ENCODE measurements around the gene SIPA1L3.

The SIPA1L3 gene

GRCh38 chr19:37959665-37960114 is 52.7 kb downstream of the SIPA1L3 start:
- Histone ChIP-seq H3K4me2 (no peak overlapping the region), H3K27ac (no peak overlapping the region), H3K4me1 (ENCODE audit: low read depth, poor library complexity, severe bottlenecking) (no peaks in the 10 kb centered on the region)

GRCh38 chr19:37961198-37961597 is 54.2 kb downstream of the SIPA1L3 start:
- H3K27me3 ChIP-seq (ENCODE audit: insufficient read depth, low read depth): no peaks in the 10 kb centered on the region
- no peaks in the 10 kb centered on the region for H3K4me1 ChIP-seq (ENCODE audit: low read depth, poor library complexity, severe bottlenecking)
- no peak overlapping the region for H3K4me3 ChIP-seq (IDR thresholded peaks at IDR 0.05; ENCODE audit: insufficient read depth, low read depth, low read length)
- no peaks in the 10 kb centered on the region for H4K20me1 ChIP-seq (ENCODE audit: insufficient read depth)
- H3K27ac ChIP-seq: no peak overlapping the region
- H3K36me3 ChIP-seq (ENCODE audit: insufficient read depth): no peaks in the 10 kb centered on the region
- H2AFZ ChIP-seq (ENCODE audit: low read depth): no peak overlapping the region
- no peaks in the 10 kb centered on the region for H3K79me2 ChIP-seq (ENCODE audit: insufficient read depth, low read depth)
- no peak overlapping the region for H3K4me2 ChIP-seq
- no peak overlapping the region for H3K9ac ChIP-seq
- TF ChIP-seq, protein P1, sequence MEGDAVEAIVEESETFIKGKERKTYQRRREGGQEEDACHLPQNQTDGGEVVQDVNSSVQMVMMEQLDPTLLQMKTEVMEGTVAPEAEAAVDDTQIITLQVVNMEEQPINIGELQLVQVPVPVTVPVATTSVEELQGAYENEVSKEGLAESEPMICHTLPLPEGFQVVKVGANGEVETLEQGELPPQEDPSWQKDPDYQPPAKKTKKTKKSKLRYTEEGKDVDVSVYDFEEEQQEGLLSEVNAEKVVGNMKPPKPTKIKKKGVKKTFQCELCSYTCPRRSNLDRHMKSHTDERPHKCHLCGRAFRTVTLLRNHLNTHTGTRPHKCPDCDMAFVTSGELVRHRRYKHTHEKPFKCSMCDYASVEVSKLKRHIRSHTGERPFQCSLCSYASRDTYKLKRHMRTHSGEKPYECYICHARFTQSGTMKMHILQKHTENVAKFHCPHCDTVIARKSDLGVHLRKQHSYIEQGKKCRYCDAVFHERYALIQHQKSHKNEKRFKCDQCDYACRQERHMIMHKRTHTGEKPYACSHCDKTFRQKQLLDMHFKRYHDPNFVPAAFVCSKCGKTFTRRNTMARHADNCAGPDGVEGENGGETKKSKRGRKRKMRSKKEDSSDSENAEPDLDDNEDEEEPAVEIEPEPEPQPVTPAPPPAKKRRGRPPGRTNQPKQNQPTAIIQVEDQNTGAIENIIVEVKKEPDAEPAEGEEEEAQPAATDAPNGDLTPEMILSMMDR (conservative IDR thresholded peaks at IDR 0.05; ENCODE audit: low read depth, low read length): no peak

More at GRCh38 chr19:37959665-37960114, 52.7 kb downstream of the SIPA1L3 start:
- H3K9ac ChIP-seq: no peak overlapping the region
- H2AFZ ChIP-seq (ENCODE audit: low read depth): no peak overlapping the region
- no peaks in the 10 kb centered on the region for H3K27me3 ChIP-seq (ENCODE audit: insufficient read depth, low read depth)
- TF ChIP-seq, protein P1 (conservative IDR thresholded peaks at IDR 0.05; ENCODE audit: low read depth, low read length): no peak
- no peaks in the 10 kb centered on the region for H3K79me2 ChIP-seq (ENCODE audit: insufficient read depth, low read depth)
- no peak overlapping the region for H3K4me3 ChIP-seq (IDR thresholded peaks at IDR 0.05; ENCODE audit: insufficient read depth, low read depth, low read length)
- no peaks in the 10 kb centered on the region for H4K20me1 ChIP-seq (ENCODE audit: insufficient read depth)
- no peaks in the 10 kb centered on the region for H3K36me3 ChIP-seq (ENCODE audit: insufficient read depth)

GRCh38 chr19:37963190-37963936 is 56.4 kb downstream of the SIPA1L3 start:
- Histone ChIP-seq H3K4me3 (IDR thresholded peaks at IDR 0.05; ENCODE audit: insufficient read depth, low read depth, low read length) (no peak overlapping the region), H3K9ac (no peak overlapping the region), H3K27ac (no peak overlapping the region), H3K4me1 (ENCODE audit: low read depth, poor library complexity, severe bottlenecking) (no peaks in the 10 kb centered on the region), H4K20me1 (ENCODE audit: insufficient read depth) (no peaks in the 10 kb centered on the region), H3K79me2 (ENCODE audit: insufficient read depth, low read depth) (no peaks in the 10 kb centered on the region), H3K27me3 (ENCODE audit: insufficient read depth, low read depth) (no peaks in the 10 kb centered on the region), H3K36me3 (ENCODE audit: insufficient read depth) (no peaks in the 10 kb centered on the region), H3K4me2 (no peak overlapping the region), H2AFZ (ENCODE audit: low read depth) (no peak overlapping the region)
- TF ChIP-seq, protein P1 (conservative IDR thresholded peaks at IDR 0.05; ENCODE audit: low read depth, low read length): no peak

DNA sequence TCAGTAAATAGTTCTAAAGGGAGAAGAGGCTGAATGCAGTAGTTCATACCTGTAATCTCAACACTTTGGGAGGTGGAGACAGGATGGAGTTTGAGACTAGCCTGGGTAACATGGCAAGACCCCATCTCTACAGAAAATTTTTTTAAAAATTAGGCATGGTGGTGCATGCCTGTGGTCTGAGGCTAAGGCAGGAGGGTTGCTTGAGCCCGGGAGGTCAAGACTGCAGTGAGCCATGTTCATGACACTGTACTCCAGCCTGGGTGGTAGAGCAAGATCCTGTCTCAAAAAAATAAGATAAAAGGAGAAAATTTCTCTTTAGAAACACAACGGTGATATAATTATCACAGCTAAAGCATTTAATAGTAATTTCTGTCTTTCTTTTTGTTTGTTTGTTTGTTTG is 57.1 kb downstream of the SIPA1L3 start:
- no peak overlapping the region for H3K4me3 ChIP-seq (IDR thresholded peaks at IDR 0.05; ENCODE audit: insufficient read depth, low read depth, low read length)
- no peaks in the 10 kb centered on the region for H3K79me2 ChIP-seq (ENCODE audit: insufficient read depth, low read depth)
- no peaks in the 10 kb centered on the region for H3K4me1 ChIP-seq (ENCODE audit: low read depth, poor library complexity, severe bottlenecking)
- TF ChIP-seq, protein P1 (conservative IDR thresholded peaks at IDR 0.05; ENCODE audit: low read depth, low read length): no peak
- H3K36me3 ChIP-seq (ENCODE audit: insufficient read depth): no peaks in the 10 kb centered on the region
- H3K27me3 ChIP-seq (ENCODE audit: insufficient read depth, low read depth): no peaks in the 10 kb centered on the region
- no peaks in the 10 kb centered on the region for H4K20me1 ChIP-seq (ENCODE audit: insufficient read depth)
- H3K27ac ChIP-seq: no peak overlapping the region
- no peak overlapping the region for H3K9ac ChIP-seq
- no peak overlapping the region for H2AFZ ChIP-seq (ENCODE audit: low read depth)
- no peak overlapping the region for H3K4me2 ChIP-seq

All from KMS-11 (cell line).